Measurements from ENCODE around the gene TNFRSF1A. TPM values are rescaled to one million over a fixed set of nuclear protein-coding genes. Genes with fewer than 3 reads are reported as not detected.

TNFRSF1A gene
- total RNA-seq, 5 donors from 2014 or later (not counting 1 experiment from before 2014, with no cell fraction given) = 32.3 to 88.0 (median 86.5) TPM

- H3K36me3 ChIP-seq (ENCODE audit: control insufficient read depth in 2 of 2, extremely low read depth in 1 of 2, insufficient read depth in 1 of 2, low read length in 1 of 2) = no peaks in the 10 kb centered on the region
- no peaks in the 10 kb centered on the region for H3K9me3 ChIP-seq
- POLR2A ChIA-PET = interaction anchor here in 1 of 2 donors (0.6 kb wide), 1 partner anchor 22 kb away, joined by 4 read pairs; no protein-coding TSS in a partner anchor
- CTCF ChIA-PET = interaction anchor here in 1 of 2 donors (1.0 kb wide), 1 partner anchor 8 kb away, joined by 4 read pairs; no protein-coding TSS in a partner anchor
- no peak overlapping the region for H3K27ac ChIP-seq (ENCODE audit: low read length)
- H3K4me1 ChIP-seq (ENCODE audit: control insufficient read depth in 1 of 2, extremely low read depth in 1 of 2, insufficient read depth in 2 of 2, low read length in 2 of 2) = peaks cover 0 to 23% of the 10 kb centered on the region in 2 experiments
- DNase-seq (no peak), ATAC-seq (replicated peaks in 1 of 4) (no peak)
- no peaks in the 10 kb centered on the region for H3K36me3 Mint-ChIP-seq
- peaks cover 0 to 55% of the 10 kb centered on the region in 2 experiments for H3K27me3 ChIP-seq (replicated peaks in 1 of 2; ENCODE audit: control insufficient read depth in 2 of 2, extremely low read depth in 1 of 2, insufficient read depth in 2 of 2, low read length in 1 of 2)
- H3K9me3 Mint-ChIP-seq = no peaks in the 10 kb centered on the region
- H3K4me3 Mint-ChIP-seq = no peak overlapping the region
- no peak overlapping the region for H3K27ac Mint-ChIP-seq
- WGBS (ENCODE audit: insufficient coverage) = 94% methylated on average over 9 of the region's 14 CpGs
- H3K27me3 Mint-ChIP-seq = peaks cover 11 to 18% of the 10 kb centered on the region in 2 donors
- peaks cover 9 to 10% (median 10%) of the 10 kb centered on the region in 3 donors for H3K4me1 Mint-ChIP-seq
- H3K4me3 ChIP-seq (ENCODE audit: control insufficient read depth in 1 of 2, extremely low read depth in 1 of 2, low read length in 1 of 2) = no peak overlapping the region
Observed at GRCh38 chr12:6313326-6313940, 28.4 kb downstream of the TNFRSF1A start.

DNA sequence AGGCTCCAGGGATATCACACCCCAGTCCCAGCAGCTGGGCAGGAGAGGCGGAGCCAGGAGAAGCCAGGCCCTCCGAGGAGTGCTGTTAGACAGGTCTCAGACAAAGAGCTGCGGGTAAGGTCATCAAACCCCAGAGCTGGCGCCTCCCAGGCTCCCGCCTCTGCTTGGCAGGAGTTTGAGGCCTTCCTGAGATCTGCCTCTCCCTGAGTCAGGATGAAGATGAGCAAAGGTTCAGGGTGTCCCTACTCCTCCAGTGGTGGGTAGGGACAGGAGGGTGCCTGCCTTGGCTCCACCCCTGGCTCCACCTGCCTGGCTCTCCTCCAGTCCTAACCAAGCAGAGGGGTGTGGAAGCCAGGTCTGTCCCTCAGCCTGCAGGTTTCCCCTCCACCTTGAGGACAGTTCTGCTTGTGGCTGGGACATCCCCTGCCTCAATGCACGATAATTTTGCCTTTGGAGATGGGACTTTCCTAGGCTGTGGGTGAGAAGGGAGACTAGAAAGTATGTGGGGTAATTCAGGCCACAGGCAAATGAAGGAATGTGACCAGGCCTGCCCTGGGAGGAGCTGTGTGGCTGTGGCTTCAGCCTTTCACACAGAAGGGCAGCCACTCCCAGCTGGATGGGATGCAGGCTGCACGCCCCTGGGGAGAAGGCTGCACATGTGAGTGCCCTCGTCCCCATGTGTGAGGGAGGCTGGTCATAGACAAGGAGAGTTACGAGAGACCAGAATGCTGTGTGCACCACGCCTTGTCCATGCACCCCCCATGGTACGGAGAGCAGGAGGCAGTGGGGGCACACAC, 29.1 kb downstream of the TNFRSF1A start:
- CTCF ChIA-PET = no interaction called here
- Mint-ChIP-seq H3K4me3 (no peak overlapping the region), H3K27me3 (peaks cover 13 to 21% of the 10 kb centered on the region in 2 donors), H3K27ac (no peak overlapping the region), H3K4me1 (peaks cover 2 to 3% (median 3%) of the 10 kb centered on the region in 3 donors), H3K36me3 (no peaks in the 10 kb centered on the region), H3K9me3 (no peaks in the 10 kb centered on the region)
- POLR2A ChIA-PET = no interaction called here
- H3K27ac ChIP-seq (ENCODE audit: low read length) = no peak overlapping the region
- 82% methylated on average over 8 of the region's 11 CpGs for WGBS (ENCODE audit: insufficient coverage)
- DNase-seq (peak in 1 of 35 experiments; percentile 36), ATAC-seq (replicated peaks in 1 of 4) (peak in 1 of 4 experiments; percentile 61)
- peaks cover 0 to 16% of the 10 kb centered on the region in 2 experiments for H3K4me1 ChIP-seq (ENCODE audit: control insufficient read depth in 1 of 2, extremely low read depth in 1 of 2, insufficient read depth in 2 of 2, low read length in 2 of 2)
- H3K36me3 ChIP-seq (ENCODE audit: control insufficient read depth in 2 of 2, extremely low read depth in 1 of 2, insufficient read depth in 1 of 2, low read length in 1 of 2) = no peaks in the 10 kb centered on the region
- no peak overlapping the region for H3K4me3 ChIP-seq (ENCODE audit: control insufficient read depth in 1 of 2, extremely low read depth in 1 of 2, low read length in 1 of 2)
- H3K9me3 ChIP-seq = no peaks in the 10 kb centered on the region
- peaks cover 0 to 59% of the 10 kb centered on the region in 2 experiments for H3K27me3 ChIP-seq (replicated peaks in 1 of 2; ENCODE audit: control insufficient read depth in 2 of 2, extremely low read depth in 1 of 2, insufficient read depth in 2 of 2, low read length in 1 of 2)

- Histone ChIP-seq H3K4me3 (ENCODE audit: control insufficient read depth in 1 of 2, extremely low read depth in 1 of 2, low read length in 1 of 2) (no peak overlapping the region), H3K4me1 (ENCODE audit: control insufficient read depth in 1 of 2, extremely low read depth in 1 of 2, insufficient read depth in 2 of 2, low read length in 2 of 2) (peaks cover 0 to 11% of the 10 kb centered on the region in 2 experiments), H3K36me3 (ENCODE audit: control insufficient read depth in 2 of 2, extremely low read depth in 1 of 2, insufficient read depth in 1 of 2, low read length in 1 of 2) (no peaks in the 10 kb centered on the region), H3K9me3 (no peaks in the 10 kb centered on the region), H3K27ac (ENCODE audit: low read length) (no peak overlapping the region), H3K27me3 (replicated peaks in 1 of 2; ENCODE audit: control insufficient read depth in 2 of 2, extremely low read depth in 1 of 2, insufficient read depth in 2 of 2, low read length in 1 of 2) (peaks cover 0 to 58% of the 10 kb centered on the region in 2 experiments)
- ChIA-PET POLR2A (no interaction called here), CTCF (interaction anchor here in 1 of 2 donors (0.9 kb wide), 1 partner anchor 116 kb away, joined by 4 read pairs; no protein-coding TSS in a partner anchor)
- ATAC-seq (replicated peaks in 1 of 4) = no peak
- Mint-ChIP-seq H3K4me1 (no peaks in the 10 kb centered on the region), H3K27ac (no peak overlapping the region), H3K27me3 (peaks cover 13 to 23% of the 10 kb centered on the region in 2 donors), H3K36me3 (no peaks in the 10 kb centered on the region), H3K4me3 (no peak overlapping the region), H3K9me3 (no peaks in the 10 kb centered on the region)
- DNase-seq = no peak
- WGBS (ENCODE audit: insufficient coverage) = 88% methylated on average over 6 of the region's 8 CpGs
Observed at GRCh38 chr12:6311822-6312528, 29.9 kb downstream of the TNFRSF1A start.

DNA sequence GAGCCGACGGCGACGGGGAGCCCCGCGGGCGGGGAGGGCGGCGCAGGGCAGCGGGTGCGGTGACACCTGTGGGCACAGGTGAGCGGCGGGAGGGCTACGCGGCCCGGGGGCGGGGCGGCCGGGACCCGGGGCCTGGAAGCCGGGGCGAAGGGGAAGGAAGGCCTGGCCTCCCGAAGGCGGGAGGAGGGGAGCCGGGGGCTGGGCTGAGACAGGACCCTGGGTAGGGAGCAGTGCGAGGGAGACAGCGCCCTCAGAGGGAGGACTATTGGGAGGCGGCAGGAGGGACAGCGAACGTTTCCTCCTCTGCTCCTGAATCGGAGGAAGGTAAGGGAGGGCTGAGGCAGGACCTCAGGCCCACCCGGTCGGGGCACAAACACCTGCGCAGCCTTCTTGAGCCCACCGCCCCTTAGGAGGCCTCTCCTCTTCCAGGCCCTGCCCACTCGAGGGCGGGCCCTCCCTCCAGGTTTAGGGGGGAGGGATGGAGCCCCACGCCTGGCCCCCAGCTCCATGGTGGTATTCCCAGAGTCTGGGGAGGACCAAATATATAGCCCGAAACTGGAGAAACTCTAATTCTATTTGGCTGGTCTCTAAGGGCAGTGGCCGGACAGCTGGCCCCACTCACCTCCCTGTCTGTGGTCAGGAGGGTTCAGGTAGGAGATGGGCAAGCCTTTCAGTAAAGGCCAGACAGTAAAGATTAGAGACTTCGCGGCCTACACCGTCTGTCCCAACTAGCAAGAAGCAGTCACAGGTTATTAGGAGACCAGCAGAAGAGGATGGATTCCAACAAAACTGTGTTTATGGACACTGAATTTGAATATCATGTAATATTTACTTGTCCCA, 30.9 kb downstream of the TNFRSF1A start:
- Mint-ChIP-seq H3K9me3 (no peaks in the 10 kb centered on the region), H3K4me1 (no peaks in the 10 kb centered on the region), H3K27ac (no peak overlapping the region), H3K27me3 (peaks cover 13 to 23% of the 10 kb centered on the region in 2 donors), H3K36me3 (no peaks in the 10 kb centered on the region), H3K4me3 (peak overlapping the region in 2 of 3 donors; percentile 9 to 31)
- H3K4me1 ChIP-seq (ENCODE audit: control insufficient read depth in 1 of 2, extremely low read depth in 1 of 2, insufficient read depth in 2 of 2, low read length in 2 of 2) = peaks cover 0 to 11% of the 10 kb centered on the region in 2 experiments
- 12% methylated on average over 28 of the region's 43 CpGs for WGBS (ENCODE audit: insufficient coverage)
- DNase-seq (peak in 1 of 35 experiments; percentile 12), ATAC-seq (replicated peaks in 1 of 4) (peak; percentile 25 to 56 (median 44))
- CTCF ChIA-PET = interaction anchor here (0.6 to 0.9 kb wide), 3 partner anchors 115 to 323 kb away, joined by 3 to 4 read pairs (median 4); no protein-coding TSS in a partner anchor
- POLR2A ChIA-PET = no interaction called here
- H3K9me3 ChIP-seq = no peaks in the 10 kb centered on the region
- peaks cover 0 to 59% of the 10 kb centered on the region in 2 experiments for H3K27me3 ChIP-seq (replicated peaks in 1 of 2; ENCODE audit: control insufficient read depth in 2 of 2, extremely low read depth in 1 of 2, insufficient read depth in 2 of 2, low read length in 1 of 2)
- no peaks in the 10 kb centered on the region for H3K36me3 ChIP-seq (ENCODE audit: control insufficient read depth in 2 of 2, extremely low read depth in 1 of 2, insufficient read depth in 1 of 2, low read length in 1 of 2)
- H3K27ac ChIP-seq (ENCODE audit: low read length) = no peak overlapping the region
- H3K4me3 ChIP-seq (ENCODE audit: control insufficient read depth in 1 of 2, extremely low read depth in 1 of 2, low read length in 1 of 2) = peak overlapping the region in 1 of 2 donors; percentile 20

DNA sequence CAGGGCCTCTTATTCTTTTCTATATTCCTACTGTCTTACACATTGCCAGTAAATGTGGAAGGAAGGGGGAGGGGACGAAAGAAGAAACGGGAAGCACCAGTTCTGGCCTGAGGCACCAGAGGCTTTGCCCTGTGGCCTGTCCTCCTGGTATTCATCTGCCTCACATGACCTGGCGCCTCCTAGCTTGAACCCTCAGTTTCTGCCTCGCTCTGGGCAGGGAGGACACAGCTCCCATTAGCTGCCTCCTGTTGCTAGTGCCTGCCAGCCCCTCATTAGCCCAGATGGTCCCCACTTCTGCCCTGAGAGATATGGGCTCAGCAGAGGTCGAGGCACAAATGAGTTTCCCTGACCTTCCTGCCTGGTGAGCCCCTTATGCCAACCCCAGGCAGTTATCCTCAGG, 34.3 kb downstream of the TNFRSF1A start:
- H3K27me3 ChIP-seq (replicated peaks in 1 of 2; ENCODE audit: control insufficient read depth in 2 of 2, extremely low read depth in 1 of 2, insufficient read depth in 2 of 2, low read length in 1 of 2) = peaks cover 0 to 54% of the 10 kb centered on the region in 2 experiments
- H3K9me3 ChIP-seq = no peaks in the 10 kb centered on the region
- Mint-ChIP-seq H3K4me1 (no peaks in the 10 kb centered on the region), H3K36me3 (no peaks in the 10 kb centered on the region), H3K4me3 (no peak overlapping the region), H3K9me3 (no peaks in the 10 kb centered on the region), H3K27ac (no peak overlapping the region), H3K27me3 (peaks cover 17 to 26% of the 10 kb centered on the region in 2 donors)
- H3K4me1 ChIP-seq (ENCODE audit: control insufficient read depth in 1 of 2, extremely low read depth in 1 of 2, insufficient read depth in 2 of 2, low read length in 2 of 2) = peaks cover 0 to 11% of the 10 kb centered on the region in 2 experiments
- 53% methylated on average over 5 of the region's 5 CpGs for WGBS (ENCODE audit: insufficient coverage)
- POLR2A ChIA-PET = no interaction called here
- no peak for ATAC-seq (replicated peaks in 1 of 4)
- no peak overlapping the region for H3K27ac ChIP-seq (ENCODE audit: low read length)
- no peak overlapping the region for H3K4me3 ChIP-seq (ENCODE audit: control insufficient read depth in 1 of 2, extremely low read depth in 1 of 2, low read length in 1 of 2)
- DNase-seq = no peak
- CTCF ChIA-PET = no interaction called here
- no peaks in the 10 kb centered on the region for H3K36me3 ChIP-seq (ENCODE audit: control insufficient read depth in 2 of 2, extremely low read depth in 1 of 2, insufficient read depth in 1 of 2, low read length in 1 of 2)
